SK-N-SH treated with all-trans-retinoic acid at 6 μM for 48 hours (cell line): Measurements from ENCODE around the gene ABCG2.

ENCODE experiments used
- ATAC-seq: fragments of 200-7000 bp; cut with Tn5 transposase; 3 replicates; pipeline ENCODE4 v1.9.1; 2020; ENCODE audit warnings: mild to moderate bottlenecking, moderate library complexity
- ARNTL ChIP-seq: fragments of 450-650 bp; formaldehyde crosslinking; IDR thresholded peaks from 2 replicates; pipeline ENCODE4 v1.5.0; 2020; ENCODE audit warnings: low read depth, mild to moderate bottlenecking, moderate library complexity, borderline replicate concordance
- BACH2 ChIP-seq: fragments of 250-450 bp; sonication (Bioruptor Pico); IDR thresholded peaks from 2 replicates; pipeline ENCODE4 v1.9.0; 2021; ENCODE audit warnings: mild to moderate bottlenecking, borderline replicate concordance
- CREB5 ChIP-seq: fragments of 250-450 bp; sonication (Bioruptor Pico); IDR thresholded peaks from 2 replicates; pipeline ENCODE4 v1.5.1; 2020; ENCODE audit warnings: low read depth, mild to moderate bottlenecking, moderate library complexity
- CSDC2 ChIP-seq: fragments of 250-450 bp; sonication (Bioruptor Pico); IDR thresholded peaks from 2 replicates; pipeline ENCODE4 v1.5.0; 2020; ENCODE audit warnings: mild to moderate bottlenecking, moderate library complexity
- CSRNP3 ChIP-seq: fragments of 250-450 bp; sonication (Bioruptor Pico); IDR thresholded peaks from 2 replicates; pipeline ENCODE4 v1.5.1; 2021; ENCODE audit warnings: mild to moderate bottlenecking, moderate library complexity
- ESRRG ChIP-seq: fragments of 250-450 bp; sonication (Bioruptor Pico); IDR thresholded peaks from 2 replicates; pipeline ENCODE4 v1.6.1; 2021; ENCODE audit warnings: mild to moderate bottlenecking
- GLIS3 ChIP-seq: fragments of 250-450 bp; sonication (Bioruptor Pico); IDR thresholded peaks from 2 replicates; pipeline ENCODE4 v1.5.0; 2020; ENCODE audit warnings: mild to moderate bottlenecking, moderate library complexity
- ISL1 ChIP-seq: fragments of 250-450 bp; sonication (Bioruptor Pico); IDR thresholded peaks from 2 replicates; pipeline ENCODE4 v2.1.2; 2022; ENCODE audit warnings: mild to moderate bottlenecking, moderate library complexity
- OSR1 ChIP-seq: fragments of 250-450 bp; sonication (Bioruptor Pico); IDR thresholded peaks from 2 replicates; pipeline ENCODE4 v1.8.0; 2022; ENCODE audit warnings: moderate library complexity, mild to moderate bottlenecking, inconsistent platforms
- POU6F1 ChIP-seq: fragments of 250-450 bp; sonication (Bioruptor Pico); IDR thresholded peaks from 2 replicates; pipeline ENCODE4 v1.8.0; 2021; ENCODE audit warnings: low read depth, mild to moderate bottlenecking, moderate library complexity, borderline replicate concordance
- PPARA ChIP-seq: fragments of 250-450 bp; sonication (Bioruptor Pico); IDR thresholded peaks from 2 replicates; pipeline ENCODE4 v1.5.0; 2020; ENCODE audit warnings: mild to moderate bottlenecking, borderline replicate concordance
- RARB ChIP-seq: fragments of 250-450 bp; sonication (Bioruptor Pico); IDR thresholded peaks from 2 replicates; pipeline ENCODE4 v1.8.0; 2021; ENCODE audit warnings: mild to moderate bottlenecking, moderate library complexity
- SNAI2 ChIP-seq: fragments of 250-450 bp; sonication (Bioruptor Pico); IDR thresholded peaks from 2 replicates; pipeline ENCODE4 v1.5.0; 2020; ENCODE audit warnings: mild to moderate bottlenecking, moderate library complexity
- TCF4 ChIP-seq: fragments of 250-450 bp; sonication (Bioruptor Pico); IDR thresholded peaks from 2 replicates; pipeline ENCODE4 v1.8.0; 2021; ENCODE audit warnings: mild to moderate bottlenecking, moderate library complexity, borderline replicate concordance
- TOX ChIP-seq: fragments of 250-450 bp; sonication (Bioruptor Pico); IDR thresholded peaks from 2 replicates; pipeline ENCODE4 v1.8.0; 2021; ENCODE audit warnings: mild to moderate bottlenecking, moderate library complexity, borderline replicate concordance
- ZC3H10 ChIP-seq: fragments of 250-450 bp; sonication (Bioruptor Pico); IDR thresholded peaks from 2 replicates; pipeline ENCODE4 v1.5.1; 2021; ENCODE audit warnings: mild to moderate bottlenecking, moderate library complexity
- ZFP3 ChIP-seq: fragments of 250-450 bp; sonication (Bioruptor Pico); IDR thresholded peaks from 2 replicates; pipeline ENCODE4 v1.5.0; 2020; ENCODE audit warnings: mild to moderate bottlenecking, moderate library complexity
- ZNF565 ChIP-seq: fragments of 450-650 bp; formaldehyde crosslinking; conservative IDR thresholded peaks from 2 replicates; pipeline ENCODE4 v1.5.0; 2020; ENCODE audit warnings: low read depth, mild to moderate bottlenecking, moderate library complexity
- ZNF70 ChIP-seq: fragments of 450-650 bp; formaldehyde crosslinking; IDR thresholded peaks from 2 replicates; pipeline ENCODE4 v1.5.0; 2020; ENCODE audit warnings: mild to moderate bottlenecking, moderate library complexity
- ZNF8 ChIP-seq: fragments of 450-650 bp; formaldehyde crosslinking; IDR thresholded peaks from 2 replicates; pipeline ENCODE4 v1.5.0; 2020; ENCODE audit warnings: mild to moderate bottlenecking, moderate library complexity
- TF ChIP-seq, protein P1 (sequence below): fragments of 250-450 bp; sonication (Bioruptor Pico); IDR thresholded peaks from 2 replicates; pipeline ENCODE4 v1.5.0; 2020; ENCODE audit warnings: mild to moderate bottlenecking, moderate library complexity
- TF ChIP-seq, protein P2 (sequence below): fragments of 250-450 bp; sonication (Bioruptor Pico); IDR thresholded peaks from 2 replicates; pipeline ENCODE4 v1.8.0; 2020; ENCODE audit warnings: mild to moderate bottlenecking, moderate library complexity, borderline replicate concordance

The ABCG2 gene

DNA sequence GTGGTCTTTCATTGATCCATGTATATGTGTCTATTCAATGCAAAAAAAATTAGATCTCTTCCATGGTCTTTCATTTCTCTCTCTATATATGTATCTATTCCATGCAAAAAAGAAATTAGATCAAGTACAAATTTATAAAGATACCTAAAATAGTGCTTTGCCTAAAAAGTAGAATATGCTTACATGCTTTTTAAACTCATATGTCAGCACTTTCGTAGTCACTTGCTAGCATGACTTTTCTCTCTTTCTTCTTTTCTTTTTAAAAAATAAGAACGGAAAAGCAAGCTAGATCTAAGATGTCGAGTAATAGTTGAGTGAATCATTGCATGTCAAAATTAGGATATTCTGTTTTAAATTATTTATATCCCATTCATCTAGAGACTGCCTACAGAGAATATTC, 100.1 kb downstream of the ABCG2 start (continued):
- no peak for TF ChIP-seq PPARA (CRISPR knock-in tag)
- TF ChIP-seq SNAI2 (CRISPR knock-in tag) = no peak
- no peak for TF ChIP-seq ZC3H10 (CRISPR knock-in tag)
- TF ChIP-seq TCF4 = no peak
- no peak for TF ChIP-seq OSR1 (CRISPR knock-in tag)

DNA sequence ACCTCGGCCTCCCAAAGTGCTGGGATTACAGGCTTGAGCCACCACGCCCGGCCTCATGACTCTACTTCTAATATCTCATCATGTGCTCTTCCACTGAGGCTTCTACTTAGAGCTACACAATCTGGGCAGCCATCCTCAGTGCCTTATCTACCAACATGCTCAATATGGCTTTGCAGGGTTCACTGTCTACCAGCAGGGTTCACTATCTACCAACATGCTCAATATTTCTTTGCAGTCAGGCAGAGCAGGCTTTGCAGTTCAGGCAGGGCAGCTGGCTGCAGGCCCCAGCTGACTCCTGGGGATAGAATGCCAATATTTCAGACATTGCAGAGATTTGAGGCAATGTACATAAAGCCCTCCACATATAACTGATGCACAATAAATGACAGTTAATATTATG, 103.5 kb downstream of the ABCG2 start:
- TF ChIP-seq TCF4 (no peak), ZC3H10 (CRISPR knock-in tag) (no peak), ZFP3 (no peak), ZNF565 (CRISPR knock-in tag) (no peak), PPARA (CRISPR knock-in tag) (no peak), CSDC2 (CRISPR knock-in tag) (no peak), BACH2 (CRISPR knock-in tag) (no peak), CSRNP3 (CRISPR knock-in tag) (no peak), ZNF8 (CRISPR knock-in tag) (no peak), ARNTL (CRISPR knock-in tag) (no peak), CREB5 (no peak), RARB (CRISPR knock-in tag) (no peak), ZNF70 (CRISPR knock-in tag) (no peak), ESRRG (CRISPR knock-in tag) (no peak), GLIS3 (CRISPR knock-in tag) (no peak), ISL1 (CRISPR knock-in tag) (no peak), SNAI2 (CRISPR knock-in tag) (no peak)
- TF ChIP-seq, protein P1, sequence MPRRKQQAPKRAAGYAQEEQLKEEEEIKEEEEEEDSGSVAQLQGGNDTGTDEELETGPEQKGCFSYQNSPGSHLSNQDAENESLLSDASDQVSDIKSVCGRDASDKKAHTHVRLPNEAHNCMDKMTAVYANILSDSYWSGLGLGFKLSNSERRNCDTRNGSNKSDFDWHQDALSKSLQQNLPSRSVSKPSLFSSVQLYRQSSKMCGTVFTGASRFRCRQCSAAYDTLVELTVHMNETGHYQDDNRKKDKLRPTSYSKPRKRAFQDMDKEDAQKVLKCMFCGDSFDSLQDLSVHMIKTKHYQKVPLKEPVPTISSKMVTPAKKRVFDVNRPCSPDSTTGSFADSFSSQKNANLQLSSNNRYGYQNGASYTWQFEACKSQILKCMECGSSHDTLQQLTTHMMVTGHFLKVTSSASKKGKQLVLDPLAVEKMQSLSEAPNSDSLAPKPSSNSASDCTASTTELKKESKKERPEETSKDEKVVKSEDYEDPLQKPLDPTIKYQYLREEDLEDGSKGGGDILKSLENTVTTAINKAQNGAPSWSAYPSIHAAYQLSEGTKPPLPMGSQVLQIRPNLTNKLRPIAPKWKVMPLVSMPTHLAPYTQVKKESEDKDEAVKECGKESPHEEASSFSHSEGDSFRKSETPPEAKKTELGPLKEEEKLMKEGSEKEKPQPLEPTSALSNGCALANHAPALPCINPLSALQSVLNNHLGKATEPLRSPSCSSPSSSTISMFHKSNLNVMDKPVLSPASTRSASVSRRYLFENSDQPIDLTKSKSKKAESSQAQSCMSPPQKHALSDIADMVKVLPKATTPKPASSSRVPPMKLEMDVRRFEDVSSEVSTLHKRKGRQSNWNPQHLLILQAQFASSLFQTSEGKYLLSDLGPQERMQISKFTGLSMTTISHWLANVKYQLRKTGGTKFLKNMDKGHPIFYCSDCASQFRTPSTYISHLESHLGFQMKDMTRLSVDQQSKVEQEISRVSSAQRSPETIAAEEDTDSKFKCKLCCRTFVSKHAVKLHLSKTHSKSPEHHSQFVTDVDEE (CRISPR knock-in tag) = no peak
- TF ChIP-seq, all 23 proteins: peak for 0
- peak; percentile 96 for ATAC-seq

DNA sequence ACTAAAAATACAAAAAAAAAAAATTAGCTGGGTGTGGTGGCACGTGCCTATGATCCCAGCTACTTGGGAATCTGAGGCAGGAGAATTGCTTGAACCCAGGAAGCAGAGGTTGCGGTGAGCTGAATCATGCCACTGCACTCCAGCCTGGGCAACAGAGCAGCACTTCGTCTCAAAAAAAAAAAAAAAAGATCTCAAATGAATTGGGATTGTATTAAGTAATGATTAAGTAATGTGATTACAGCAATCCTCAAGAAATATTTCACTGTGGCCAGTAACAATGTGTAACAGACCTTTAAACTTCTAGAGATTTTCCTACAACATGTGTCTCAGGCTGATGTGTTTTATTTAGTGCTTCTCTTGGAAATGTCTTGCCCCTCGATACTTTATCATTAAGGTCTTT, 104.2 kb downstream of the ABCG2 start:
- TF ChIP-seq ZFP3 (no peak), CREB5 (no peak), ARNTL (CRISPR knock-in tag) (no peak), TOX (CRISPR knock-in tag) (no peak), SNAI2 (CRISPR knock-in tag) (no peak), PPARA (CRISPR knock-in tag) (no peak), BACH2 (CRISPR knock-in tag) (no peak), ESRRG (CRISPR knock-in tag) (no peak)
- TF ChIP-seq, all 23 proteins: peak for 0
- ATAC-seq = no peak

GRCh38 chr4:88045021-88045420, 113.4 kb downstream of the ABCG2 start:
- ATAC-seq = no peak
- TF ChIP-seq ISL1 (CRISPR knock-in tag) (no peak), CREB5 (no peak), PPARA (CRISPR knock-in tag) (no peak), ZNF70 (CRISPR knock-in tag) (no peak), ZC3H10 (CRISPR knock-in tag) (no peak), ZNF565 (CRISPR knock-in tag) (no peak), POU6F1 (no peak), ZNF8 (CRISPR knock-in tag) (no peak), GLIS3 (CRISPR knock-in tag) (no peak), ARNTL (CRISPR knock-in tag) (no peak), SNAI2 (CRISPR knock-in tag) (no peak), ESRRG (CRISPR knock-in tag) (no peak), RARB (CRISPR knock-in tag) (no peak)
- TF ChIP-seq, protein P2, sequence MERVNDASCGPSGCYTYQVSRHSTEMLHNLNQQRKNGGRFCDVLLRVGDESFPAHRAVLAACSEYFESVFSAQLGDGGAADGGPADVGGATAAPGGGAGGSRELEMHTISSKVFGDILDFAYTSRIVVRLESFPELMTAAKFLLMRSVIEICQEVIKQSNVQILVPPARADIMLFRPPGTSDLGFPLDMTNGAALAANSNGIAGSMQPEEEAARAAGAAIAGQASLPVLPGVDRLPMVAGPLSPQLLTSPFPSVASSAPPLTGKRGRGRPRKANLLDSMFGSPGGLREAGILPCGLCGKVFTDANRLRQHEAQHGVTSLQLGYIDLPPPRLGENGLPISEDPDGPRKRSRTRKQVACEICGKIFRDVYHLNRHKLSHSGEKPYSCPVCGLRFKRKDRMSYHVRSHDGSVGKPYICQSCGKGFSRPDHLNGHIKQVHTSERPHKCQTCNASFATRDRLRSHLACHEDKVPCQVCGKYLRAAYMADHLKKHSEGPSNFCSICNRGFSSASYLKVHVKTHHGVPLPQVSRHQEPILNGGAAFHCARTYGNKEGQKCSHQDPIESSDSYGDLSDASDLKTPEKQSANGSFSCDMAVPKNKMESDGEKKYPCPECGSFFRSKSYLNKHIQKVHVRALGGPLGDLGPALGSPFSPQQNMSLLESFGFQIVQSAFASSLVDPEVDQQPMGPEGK (CRISPR knock-in tag) = no peak
- TF ChIP-seq, all 23 proteins: peak for 0
